IMR-90 (cell line): Measurements from ENCODE around the gene ERGIC1. TPM values are rescaled to one million over a fixed set of nuclear protein-coding genes. Genes with fewer than 3 reads are reported as not detected.

Experiments used
- ATAC-seq: fragments of 200-7000 bp; cut with Tn5 transposase; 2 replicates; pipeline ENCODE4 v1.9.1; 2020; ENCODE audit warnings: low read depth, mild to moderate bottlenecking, moderate library complexity
- BruUV-seq: library from RNA; stranded (reverse); fragments of 400-500 nt; replicated peaks from 2 replicates; lab custom pipeline; 2021; lab: Mats Ljungman, UMichigan
- CTCF ChIA-PET: fragments of 300-600 bp; formaldehyde crosslinking; extraction: SDS; loops from one replicate; lab custom pipeline; 2021; ENCODE audit warnings: antibody characterized with exemption; lab: Yijun Ruan, JAX
- POLR2A ChIA-PET: fragments of 300-600 bp; sonication (Branson Sonifier 250); formaldehyde crosslinking; loops from one replicate; lab custom pipeline; 2022; ENCODE audit warnings: antibody characterized with exemption; ENCODE audit not compliant: unreplicated experiment; lab: Charles Lee
- DNase-seq: peaks from one replicate; pipeline ENCODE4 v3.0.0; 2013
- H2AFZ ChIP-seq: replicated peaks from 2 replicates; pipeline ENCODE3; 2013; ENCODE audit warnings: low read length, mild to moderate bottlenecking; ENCODE audit not compliant: poor library complexity
- H2AK5ac ChIP-seq: 2 replicates; pipeline ENCODE4 v1.6.1; 2013; ENCODE audit warnings: low read depth, low read length, inconsistent platforms
- H2AK9ac ChIP-seq: replicated peaks from 2 replicates; pipeline ENCODE3; 2013; ENCODE audit warnings: mild to moderate bottlenecking, low read depth, low read length, moderate library complexity; ENCODE audit not compliant: poor library complexity
- H2BK120ac ChIP-seq: 2 replicates; pipeline ENCODE4 v1.6.1; 2013; ENCODE audit warnings: low read depth, low read length, inconsistent platforms
- H2BK15ac ChIP-seq: 3 replicates; pipeline ENCODE4 v1.6.1; 2013; ENCODE audit warnings: low read depth, low read length, inconsistent platforms
- H2BK20ac ChIP-seq: 2 replicates; pipeline ENCODE4 v1.6.1; 2013; ENCODE audit warnings: low read depth, mild to moderate bottlenecking, inconsistent platforms, low read length, moderate library complexity
- H2BK5ac ChIP-seq: 2 replicates; pipeline ENCODE4 v1.6.1; 2013; ENCODE audit warnings: mild to moderate bottlenecking, low read depth, low read length, inconsistent platforms; ENCODE audit not compliant: poor library complexity, severe bottlenecking
- H3K14ac ChIP-seq: replicated peaks from 2 replicates; pipeline ENCODE4 v1.6.1; 2013; ENCODE audit warnings: low read depth, low read length, inconsistent platforms
- H3K18ac ChIP-seq: 2 replicates; pipeline ENCODE4 v1.6.1; 2013; ENCODE audit warnings: low read depth, low read length, control low read depth
- H3K23ac ChIP-seq: 2 replicates; pipeline ENCODE4 v1.6.1; 2013; ENCODE audit warnings: low read depth, low read length, inconsistent platforms
- H3K27ac ChIP-seq: 2 replicates; pipeline ENCODE4 v1.5.1; 2013; ENCODE audit warnings: mild to moderate bottlenecking, control low read depth, low read length; ENCODE audit not compliant: insufficient read depth
- H3K27me3 ChIP-seq: 2 replicates; pipeline ENCODE4 v1.6.1; 2013; ENCODE audit warnings: low read length; ENCODE audit not compliant: control insufficient read depth, insufficient read depth
- H3K36me3 ChIP-seq: 2 replicates; pipeline ENCODE4 v1.6.1; 2013; ENCODE audit warnings: low read length, mixed read lengths; ENCODE audit not compliant: control insufficient read depth, insufficient read depth
- H3K4ac ChIP-seq: 2 replicates; pipeline ENCODE4 v1.6.1; 2013; ENCODE audit warnings: low read depth, low read length, inconsistent platforms
- H3K4me1 ChIP-seq: 2 replicates; pipeline ENCODE4 v1.6.1; 2013; ENCODE audit warnings: low read length, mixed read lengths; ENCODE audit not compliant: control insufficient read depth, insufficient read depth
- H3K4me2 ChIP-seq: 2 replicates; pipeline ENCODE4 v1.6.1; 2013; ENCODE audit warnings: low read depth, mild to moderate bottlenecking, control low read depth, low read length, moderate library complexity
- H3K4me3 ChIP-seq: 2 replicates; pipeline ENCODE4 v1.5.1; 2013; ENCODE audit warnings: low read depth, mild to moderate bottlenecking, control low read depth, low read length, moderate library complexity; ENCODE audit not compliant: insufficient read depth
- H3K56ac ChIP-seq: 2 replicates; pipeline ENCODE4 v1.6.1; 2013; ENCODE audit warnings: low read length, inconsistent platforms; ENCODE audit not compliant: insufficient read depth; ENCODE audit errors: extremely low read depth
- H3K79me1 ChIP-seq, 2 experiments: 2 replicates each; pipeline ENCODE4 v1.6.1; 2013; ENCODE audit warnings: low read length in 2 of 2, inconsistent platforms in 1 of 2, low read depth in 1 of 2
- H3K9ac ChIP-seq: 2 replicates; pipeline ENCODE4 v1.6.1; 2013; ENCODE audit warnings: low read depth, low read length, control low read depth
- H3K9me1 ChIP-seq: 2 replicates; pipeline ENCODE4 v1.6.1; 2013; ENCODE audit warnings: low read length, inconsistent platforms; ENCODE audit not compliant: insufficient read depth
- H3K9me3 ChIP-seq: 2 replicates; pipeline ENCODE4 v1.6.1; 2013; ENCODE audit warnings: low read length; ENCODE audit not compliant: control insufficient read depth, insufficient read depth
- H4K20me1 ChIP-seq: 2 replicates; pipeline ENCODE4 v1.6.1; 2013; ENCODE audit warnings: low read length, inconsistent platforms; ENCODE audit not compliant: insufficient read depth
- H4K5ac ChIP-seq: 2 replicates; pipeline ENCODE4 v1.6.1; 2013; ENCODE audit warnings: mild to moderate bottlenecking, low read depth, low read length, control low read depth
- H4K8ac ChIP-seq, 2 experiments: 2 replicates each; pipeline ENCODE4 v1.6.1; 2013; ENCODE audit warnings: low read depth in 2 of 2, low read length in 2 of 2, control low read depth in 1 of 2, inconsistent platforms in 1 of 2
- H4K91ac ChIP-seq: 2 replicates; pipeline ENCODE4 v1.6.1; 2013; ENCODE audit warnings: low read depth, low read length, inconsistent platforms; ENCODE audit not compliant: insufficient read depth
- BHLHE40 ChIP-seq: fragments of 150-350 bp; IDR thresholded peaks from 2 replicates; pipeline ENCODE4 v1.6.1; 2016; ENCODE audit warnings: mild to moderate bottlenecking, low read depth, low read length
- CEBPB ChIP-seq: IDR thresholded peaks from 2 replicates; pipeline ENCODE4 v1.6.1; 2012; ENCODE audit warnings: low read depth, low read length, improper control_type of control experiment
- MAFK ChIP-seq: IDR thresholded peaks from 2 replicates; pipeline ENCODE4 v1.6.1; 2012; ENCODE audit warnings: low read depth, low read length, improper control_type of control experiment
- MAZ ChIP-seq: IDR thresholded peaks from 2 replicates; pipeline ENCODE4 v1.6.1; 2012; ENCODE audit warnings: low read depth, mild to moderate bottlenecking, low read length, improper control_type of control experiment, moderate library complexity, borderline replicate concordance
- POLR2A ChIP-seq: IDR thresholded peaks from 2 replicates; pipeline ENCODE4 v1.6.1; 2012; ENCODE audit warnings: mild to moderate bottlenecking, low read depth, low read length
- RAD21 ChIP-seq: IDR thresholded peaks from 2 replicates; pipeline ENCODE4 v1.6.1; 2012; ENCODE audit warnings: low read length, improper control_type of control experiment
- RFX5 ChIP-seq: IDR thresholded peaks from 2 replicates; pipeline ENCODE4 v1.8.0; 2012; ENCODE audit warnings: low read depth, mild to moderate bottlenecking, low read length, moderate library complexity
- SMC3 ChIP-seq: fragments of 150-350 bp; IDR thresholded peaks from 2 replicates; pipeline ENCODE4 v1.6.1; 2016; ENCODE audit warnings: low read depth, mild to moderate bottlenecking, antibody characterized with exemption, low read length, moderate library complexity
- WGBS, 2 experiments: methylation state at CpG; one replicate each; pipeline versions ENCODE4 v1.1.5 to v1.1.7; 2013; ENCODE audit warnings: missing lambda C conversion rate in 2 of 2; ENCODE audit not compliant: insufficient read length in 1 of 2; ENCODE audit errors: extremely low coverage in 2 of 2; 5-methylcytosine and 5-hydroxymethylcytosine counted together
- dilution Hi-C: fragments of 300-500 bp; cut with HindIII; formaldehyde crosslinking; loops from one replicate; pipeline ENCODE4 v1.14.3; 2018; ENCODE audit warnings: low sequenced_read_pairs; ENCODE audit not compliant: unreplicated experiment
- in situ Hi-C: fragments of 300-500 bp; cut with MboI; formaldehyde crosslinking; loops from 3 replicates; pipeline ENCODE4 v1.14.3; 2019; ENCODE audit warnings: low sequenced_read_pairs, inconsistent platforms, mixed read lengths
- intact Hi-C: fragments of 100-400 bp; cut with micrococcal nuclease; formaldehyde crosslinking; loops from 2 replicates; pipeline ENCODE4 v1.10.0; 2022
- polyA plus RNA-seq, 3 experiments: library from polyadenylated mRNA; depleted of rRNA; stranded (reverse); fragments of >200 nt; gene quantifications; 2 replicates each; pipeline ENCODE4 v1.2.3, GENCODE V29; 2012; ENCODE audit warnings: low replicate concordance in 1 of 3
- total RNA-seq: library from RNA; depleted of rRNA; stranded (reverse); fragments of >200 nt; gene quantifications from 2 replicates; pipeline ENCODE4 v1.2.3, GENCODE V29; 2012
- TF ChIP-seq, protein P1 (sequence below): conservative IDR thresholded peaks from 2 replicates; pipeline ENCODE4 v1.5.1; 2012; ENCODE audit warnings: mild to moderate bottlenecking, low read depth, low read length, improper control_type of control experiment
- TF ChIP-seq, protein P2 (sequence below): fragments of 150-350 bp; IDR thresholded peaks from 2 replicates; pipeline ENCODE4 v1.6.1; 2016; ENCODE audit warnings: low read depth, mild to moderate bottlenecking, low read length, moderate library complexity, borderline replicate concordance
- TF ChIP-seq, protein P3 (sequence below): fragments of 150-350 bp; IDR thresholded peaks from 2 replicates; pipeline ENCODE4 v1.6.1; 2017; ENCODE audit warnings: mild to moderate bottlenecking, antibody characterized with exemption, low read length, low read depth

Gene ERGIC1
- total and polyA plus RNA-seq, 2 of the 4 experiments (the other 2 are of a cell fraction), result 134 to 192 TPM

DNA sequence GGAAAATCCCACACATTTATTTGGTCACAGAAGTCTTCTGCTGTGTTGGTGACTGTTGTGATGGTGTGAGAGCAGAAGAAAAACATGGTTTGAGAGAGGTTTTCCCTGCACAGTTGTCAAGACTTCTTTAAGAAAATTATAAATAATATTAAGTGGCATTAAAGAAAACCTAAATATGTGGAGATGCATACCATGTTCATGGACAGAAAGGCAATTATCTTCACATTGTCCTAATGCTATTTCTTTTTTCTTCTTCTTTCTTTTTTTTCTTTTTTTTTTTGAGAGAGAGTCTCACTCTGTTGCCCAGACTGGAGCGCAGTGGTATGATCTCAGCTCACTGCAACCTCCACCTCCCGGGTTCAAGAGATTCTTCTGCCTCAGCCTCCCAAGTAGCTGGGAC lies 24.3 kb upstream of the ERGIC1 start:
- no peak overlapping the region for H2BK5ac ChIP-seq
- intact Hi-C loops (no loop called here), dilution Hi-C loops (no loop called here), in situ Hi-C loops (no loop called here)
- TF ChIP-seq, protein P1, sequence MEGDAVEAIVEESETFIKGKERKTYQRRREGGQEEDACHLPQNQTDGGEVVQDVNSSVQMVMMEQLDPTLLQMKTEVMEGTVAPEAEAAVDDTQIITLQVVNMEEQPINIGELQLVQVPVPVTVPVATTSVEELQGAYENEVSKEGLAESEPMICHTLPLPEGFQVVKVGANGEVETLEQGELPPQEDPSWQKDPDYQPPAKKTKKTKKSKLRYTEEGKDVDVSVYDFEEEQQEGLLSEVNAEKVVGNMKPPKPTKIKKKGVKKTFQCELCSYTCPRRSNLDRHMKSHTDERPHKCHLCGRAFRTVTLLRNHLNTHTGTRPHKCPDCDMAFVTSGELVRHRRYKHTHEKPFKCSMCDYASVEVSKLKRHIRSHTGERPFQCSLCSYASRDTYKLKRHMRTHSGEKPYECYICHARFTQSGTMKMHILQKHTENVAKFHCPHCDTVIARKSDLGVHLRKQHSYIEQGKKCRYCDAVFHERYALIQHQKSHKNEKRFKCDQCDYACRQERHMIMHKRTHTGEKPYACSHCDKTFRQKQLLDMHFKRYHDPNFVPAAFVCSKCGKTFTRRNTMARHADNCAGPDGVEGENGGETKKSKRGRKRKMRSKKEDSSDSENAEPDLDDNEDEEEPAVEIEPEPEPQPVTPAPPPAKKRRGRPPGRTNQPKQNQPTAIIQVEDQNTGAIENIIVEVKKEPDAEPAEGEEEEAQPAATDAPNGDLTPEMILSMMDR, result no peak
- TF ChIP-seq, protein P2, sequence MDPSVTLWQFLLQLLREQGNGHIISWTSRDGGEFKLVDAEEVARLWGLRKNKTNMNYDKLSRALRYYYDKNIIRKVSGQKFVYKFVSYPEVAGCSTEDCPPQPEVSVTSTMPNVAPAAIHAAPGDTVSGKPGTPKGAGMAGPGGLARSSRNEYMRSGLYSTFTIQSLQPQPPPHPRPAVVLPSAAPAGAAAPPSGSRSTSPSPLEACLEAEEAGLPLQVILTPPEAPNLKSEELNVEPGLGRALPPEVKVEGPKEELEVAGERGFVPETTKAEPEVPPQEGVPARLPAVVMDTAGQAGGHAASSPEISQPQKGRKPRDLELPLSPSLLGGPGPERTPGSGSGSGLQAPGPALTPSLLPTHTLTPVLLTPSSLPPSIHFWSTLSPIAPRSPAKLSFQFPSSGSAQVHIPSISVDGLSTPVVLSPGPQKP, result no peak
- TF ChIP-seq POLR2A (no peak), CEBPB (no peak), MAZ (no peak), SMC3 (no peak), MAFK (no peak), BHLHE40 (no peak), RFX5 (no peak), RAD21 (no peak)
- TF ChIP-seq, protein P3, sequence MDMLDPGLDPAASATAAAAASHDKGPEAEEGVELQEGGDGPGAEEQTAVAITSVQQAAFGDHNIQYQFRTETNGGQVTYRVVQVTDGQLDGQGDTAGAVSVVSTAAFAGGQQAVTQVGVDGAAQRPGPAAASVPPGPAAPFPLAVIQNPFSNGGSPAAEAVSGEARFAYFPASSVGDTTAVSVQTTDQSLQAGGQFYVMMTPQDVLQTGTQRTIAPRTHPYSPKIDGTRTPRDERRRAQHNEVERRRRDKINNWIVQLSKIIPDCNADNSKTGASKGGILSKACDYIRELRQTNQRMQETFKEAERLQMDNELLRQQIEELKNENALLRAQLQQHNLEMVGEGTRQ, result no peak
- no peak overlapping the region for H3K56ac ChIP-seq
- no peak overlapping the region for H3K23ac ChIP-seq
- H3K4me3 ChIP-seq, result no peak overlapping the region
- H3K27ac ChIP-seq, result no peak overlapping the region
- H4K91ac ChIP-seq, result no peak overlapping the region
- H4K20me1 ChIP-seq, result no peaks in the 10 kb centered on the region
- peaks cover 3% of the 10 kb centered on the region for H3K9me1 ChIP-seq
- no peak overlapping the region for H4K5ac ChIP-seq
- no peaks in the 10 kb centered on the region for H3K36me3 ChIP-seq
- no peak overlapping the region for H3K9ac ChIP-seq
- ChIA-PET POLR2A (no interaction called here), CTCF (no interaction called here)
- no peak overlapping the region for H2BK20ac ChIP-seq
- no peak overlapping the region for H4K8ac ChIP-seq
- DNase-seq (no peak), ATAC-seq (no peak)
- no peak overlapping the region for H3K18ac ChIP-seq
- H3K4me1 ChIP-seq, result peaks cover 3% of the 10 kb centered on the region
- peaks cover 3% of the 10 kb centered on the region for H3K9me3 ChIP-seq
- no peak overlapping the region for H2BK120ac ChIP-seq
- H2BK15ac ChIP-seq, result 0 out of 3 replicates have a peak overlapping the region, but pooled peaks have one; percentile 48
- BruUV-seq, result no TSS peak
- no peak overlapping the region for H3K14ac ChIP-seq
- WGBS, 2 experiments, result no CpG with 5 or more reads among the region's 2 CpGs
- H2AFZ ChIP-seq, result no peak overlapping the region
- H3K4me2 ChIP-seq, result no peak overlapping the region
- H3K27me3 ChIP-seq, result no peaks in the 10 kb centered on the region
- no peak overlapping the region for H2AK9ac ChIP-seq
- peaks cover 0 to 10% of the 10 kb centered on the region in 2 experiments; a peak in 2 of 4 replicates for H3K79me1 ChIP-seq
- H3K4ac ChIP-seq, result no peak overlapping the region
- H2AK5ac ChIP-seq, result no peak overlapping the region
